ENCODE results near the gene PITRM1. TPM values are rescaled to one million over a fixed set of nuclear protein-coding genes. Genes with fewer than 3 reads are reported as not detected.
A peak's percentile ranks its signal among the peaks of the same experiment; 100 is the strongest.

PITRM1 gene
- total RNA-seq, 2 donors from 2014 or later = 47.7 to 103 TPM

DNA sequence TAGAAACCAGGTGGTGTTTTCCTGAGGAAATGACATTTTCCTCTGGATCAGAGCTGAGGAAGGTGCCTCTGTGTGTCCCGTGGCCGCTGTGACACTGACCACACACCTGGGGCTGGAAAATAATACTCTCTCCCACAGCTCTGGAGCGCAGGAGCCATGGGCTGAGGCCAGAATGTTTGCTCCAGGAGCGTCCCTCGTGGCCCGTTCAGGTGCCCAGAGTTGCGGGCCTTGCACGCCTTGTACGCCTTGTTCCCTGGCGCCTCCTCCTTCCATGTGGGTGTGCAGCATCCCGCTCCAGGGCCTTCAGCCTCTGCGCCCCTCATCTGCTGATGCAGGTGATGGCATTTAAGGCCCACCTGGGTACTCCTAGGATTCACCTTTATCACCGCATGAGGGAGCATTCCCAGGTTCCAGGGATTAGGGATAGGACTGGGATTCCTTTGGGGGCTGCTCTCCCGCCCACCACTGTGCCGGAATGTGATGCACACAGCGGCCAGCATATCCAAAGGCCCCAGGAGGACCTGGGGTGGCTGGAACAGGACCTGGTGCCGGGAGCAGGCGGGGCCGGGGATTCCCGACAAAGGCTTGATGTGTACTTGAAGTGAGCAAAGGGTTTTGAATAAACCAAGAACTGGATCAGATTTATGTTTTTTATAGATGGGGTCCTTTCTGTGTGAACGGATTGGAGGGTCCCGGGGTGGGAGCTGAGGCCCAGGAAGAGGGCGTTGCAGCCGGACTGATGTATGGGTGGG, 44.0 kb downstream of the PITRM1 start:
- WGBS = 95% methylated on average over 24 of the region's 24 CpGs
- TF ChIP-seq, protein P1, sequence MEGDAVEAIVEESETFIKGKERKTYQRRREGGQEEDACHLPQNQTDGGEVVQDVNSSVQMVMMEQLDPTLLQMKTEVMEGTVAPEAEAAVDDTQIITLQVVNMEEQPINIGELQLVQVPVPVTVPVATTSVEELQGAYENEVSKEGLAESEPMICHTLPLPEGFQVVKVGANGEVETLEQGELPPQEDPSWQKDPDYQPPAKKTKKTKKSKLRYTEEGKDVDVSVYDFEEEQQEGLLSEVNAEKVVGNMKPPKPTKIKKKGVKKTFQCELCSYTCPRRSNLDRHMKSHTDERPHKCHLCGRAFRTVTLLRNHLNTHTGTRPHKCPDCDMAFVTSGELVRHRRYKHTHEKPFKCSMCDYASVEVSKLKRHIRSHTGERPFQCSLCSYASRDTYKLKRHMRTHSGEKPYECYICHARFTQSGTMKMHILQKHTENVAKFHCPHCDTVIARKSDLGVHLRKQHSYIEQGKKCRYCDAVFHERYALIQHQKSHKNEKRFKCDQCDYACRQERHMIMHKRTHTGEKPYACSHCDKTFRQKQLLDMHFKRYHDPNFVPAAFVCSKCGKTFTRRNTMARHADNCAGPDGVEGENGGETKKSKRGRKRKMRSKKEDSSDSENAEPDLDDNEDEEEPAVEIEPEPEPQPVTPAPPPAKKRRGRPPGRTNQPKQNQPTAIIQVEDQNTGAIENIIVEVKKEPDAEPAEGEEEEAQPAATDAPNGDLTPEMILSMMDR (IDR thresholded peaks at IDR 0.05) = no peak
- TF ChIP-seq POLR2AphosphoS5 (IDR thresholded peaks at IDR 0.05) = no peak
- TF ChIP-seq POLR2A (IDR thresholded peaks at IDR 0.05) = no peak
- no peaks in the 10 kb centered on the region for H3K9me3 ChIP-seq
- no peak overlapping the region for H3K27ac ChIP-seq
- H3K4me1 ChIP-seq (replicated peaks) = no peaks in the 10 kb centered on the region
- H3K4me3 ChIP-seq = no peak overlapping the region
- H3K36me3 ChIP-seq = no peaks in the 10 kb centered on the region
- intact Hi-C loops (cut with DNase I) = no loop called here
- no peaks in the 10 kb centered on the region for H3K27me3 ChIP-seq (replicated peaks; ENCODE audit: insufficient read depth)
- DNase-seq (ENCODE audit: low spot score) = no peak

DNA sequence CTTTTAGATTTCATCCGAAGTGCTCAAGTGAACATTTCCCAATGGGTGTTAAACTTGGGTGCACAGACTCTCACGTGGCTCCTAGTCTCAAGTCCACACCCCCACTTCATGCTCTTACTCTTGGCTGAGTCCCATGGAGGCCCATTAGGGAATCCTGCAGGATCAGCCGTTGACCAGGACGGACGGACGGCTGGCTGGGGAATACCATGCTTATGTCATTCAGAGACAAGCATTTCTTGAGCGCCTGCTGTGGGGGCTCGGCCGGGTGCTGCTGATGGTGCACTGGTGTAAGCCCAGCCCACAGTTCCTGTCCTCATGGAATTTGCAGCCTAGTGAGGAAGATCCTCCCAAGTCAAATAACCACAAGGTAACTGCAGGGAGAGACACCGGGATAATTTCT, 44.7 kb downstream of the PITRM1 start:
- H3K27me3 ChIP-seq (replicated peaks; ENCODE audit: insufficient read depth) = no peaks in the 10 kb centered on the region
- DNase-seq (ENCODE audit: low spot score) = no peak
- intact Hi-C loops (cut with DNase I) = no loop called here
- no peak overlapping the region for H3K27ac ChIP-seq
- no peaks in the 10 kb centered on the region for H3K36me3 ChIP-seq
- TF ChIP-seq POLR2A (IDR thresholded peaks at IDR 0.05) = no peak
- 91% methylated on average over 10 of the region's 10 CpGs for WGBS
- no peaks in the 10 kb centered on the region for H3K4me1 ChIP-seq (replicated peaks)
- no peak overlapping the region for H3K4me3 ChIP-seq
- H3K9me3 ChIP-seq = no peaks in the 10 kb centered on the region

DNA sequence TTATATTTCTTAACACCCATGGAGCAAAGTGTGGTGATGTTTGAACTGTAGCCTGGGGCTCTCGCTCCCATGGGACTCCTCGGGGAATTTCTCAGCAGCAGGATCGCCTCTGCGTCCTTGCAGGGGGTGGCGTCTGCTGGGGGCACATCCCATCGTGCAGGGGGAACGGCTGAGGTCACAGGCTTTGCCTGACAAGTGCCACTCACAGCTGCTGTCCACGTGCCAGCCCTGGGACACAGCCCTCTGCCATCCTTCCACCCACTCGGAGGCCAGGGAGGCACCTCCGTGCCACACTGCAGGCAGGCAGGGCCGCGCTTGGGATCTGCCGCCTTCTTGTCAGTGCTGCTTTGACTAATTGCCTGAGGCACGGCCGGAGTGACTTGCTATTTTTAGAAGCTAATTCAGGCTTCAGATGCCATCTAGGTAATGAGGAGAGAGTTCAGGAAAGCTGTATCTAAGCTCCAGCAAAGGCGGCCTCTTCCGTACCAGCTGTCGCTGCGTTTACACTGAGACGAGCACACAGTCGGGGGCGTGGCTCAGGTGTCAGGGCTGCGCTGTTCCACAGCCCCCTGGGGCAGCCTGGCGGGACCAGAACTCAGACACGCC, 45.7 kb downstream of the PITRM1 start:
- peaks cover 0 to 6% of the 10 kb centered on the region in 2 donors for H3K36me3 ChIP-seq
- H3K4me3 ChIP-seq = no peak overlapping the region
- intact Hi-C loops (cut with DNase I) = no loop called here
- no peaks in the 10 kb centered on the region for H3K27me3 ChIP-seq (replicated peaks; ENCODE audit: insufficient read depth)
- 24% methylated on average over 25 of the region's 25 CpGs for WGBS
- no peaks in the 10 kb centered on the region for H3K4me1 ChIP-seq (replicated peaks)
- TF ChIP-seq, protein P1 (IDR thresholded peaks at IDR 0.05) = no peak
- no peak for TF ChIP-seq POLR2A (IDR thresholded peaks at IDR 0.05)
- TF ChIP-seq POLR2AphosphoS5 (IDR thresholded peaks at IDR 0.05) = no peak
- no peak for DNase-seq (ENCODE audit: low spot score)
- H3K27ac ChIP-seq = peak overlapping the region in 1 of 2 donors; percentile 20
- no peaks in the 10 kb centered on the region for H3K9me3 ChIP-seq

DNA sequence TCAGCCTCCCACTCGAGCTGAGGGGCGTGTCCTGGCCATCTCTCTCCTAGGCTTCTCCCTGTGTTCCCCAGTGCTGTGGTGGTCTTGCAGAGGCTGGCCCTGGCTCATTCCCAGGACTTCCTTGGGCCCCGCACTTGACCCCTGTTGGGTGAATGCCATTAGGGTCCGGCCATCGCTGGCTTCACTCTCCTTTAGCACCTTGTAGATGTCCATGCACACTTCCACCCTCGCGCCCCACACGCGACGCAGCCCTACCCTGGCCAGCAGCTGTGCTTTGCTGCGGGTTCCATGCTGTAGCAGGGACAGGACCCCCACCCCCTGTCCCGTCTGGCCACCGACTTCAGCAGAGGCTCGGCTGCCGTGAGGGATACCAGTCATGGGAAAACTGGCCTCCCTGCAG, 46.3 kb downstream of the PITRM1 start:
- 81% methylated on average over 15 of the region's 15 CpGs for WGBS
- Histone ChIP-seq H3K27ac (no peak overlapping the region), H3K36me3 (peaks cover 0 to 6% of the 10 kb centered on the region in 2 donors), H3K4me3 (no peak overlapping the region), H3K4me1 (replicated peaks) (no peaks in the 10 kb centered on the region), H3K9me3 (no peaks in the 10 kb centered on the region), H3K27me3 (replicated peaks; ENCODE audit: insufficient read depth) (no peaks in the 10 kb centered on the region)
- TF ChIP-seq POLR2AphosphoS5 (IDR thresholded peaks at IDR 0.05) (no peak), POLR2A (IDR thresholded peaks at IDR 0.05) (no peak)
- TF ChIP-seq, protein P1 (IDR thresholded peaks at IDR 0.05) = no peak
- DNase-seq (ENCODE audit: low spot score) = no peak
- intact Hi-C loops (cut with DNase I) = no loop called here

DNA sequence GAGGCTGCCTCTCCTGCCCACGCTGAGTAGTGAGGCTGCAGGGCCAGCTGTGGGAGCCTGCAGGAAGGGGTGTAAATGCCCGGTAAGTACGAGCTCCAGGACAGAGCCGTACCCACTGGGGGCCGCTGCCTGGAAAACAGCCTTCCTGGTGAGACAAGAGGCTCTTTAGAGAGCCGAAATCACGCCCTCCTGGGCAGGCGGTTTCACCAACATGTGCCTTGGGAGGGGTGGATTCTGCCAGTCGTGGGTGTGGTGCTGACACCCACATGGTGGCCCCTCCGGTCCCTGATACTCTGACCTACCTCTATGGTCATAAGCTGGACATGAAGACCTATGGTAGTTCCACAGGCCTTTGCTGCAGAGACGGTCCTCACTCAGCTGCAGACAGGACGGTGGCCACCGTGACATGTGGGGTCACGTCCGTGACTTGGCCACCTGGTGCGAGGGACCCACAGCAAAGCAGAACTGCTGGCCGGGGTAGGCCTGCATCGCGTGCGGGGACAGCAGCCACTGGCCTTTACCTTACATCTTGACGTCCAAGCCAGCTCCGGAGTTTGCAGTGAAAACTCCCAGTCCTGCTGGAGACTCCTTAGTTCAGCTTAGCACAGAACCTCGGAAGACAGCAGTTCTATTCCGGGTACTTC, 46.9 kb downstream of the PITRM1 start:
- intact Hi-C loops (cut with DNase I) = no loop called here
- Histone ChIP-seq H3K36me3 (peaks cover 0 to 6% of the 10 kb centered on the region in 2 donors), H3K9me3 (no peaks in the 10 kb centered on the region), H3K4me3 (no peak overlapping the region), H3K4me1 (replicated peaks) (no peaks in the 10 kb centered on the region), H3K27me3 (replicated peaks; ENCODE audit: insufficient read depth) (no peaks in the 10 kb centered on the region), H3K27ac (no peak overlapping the region)
- no peak for TF ChIP-seq POLR2AphosphoS5 (IDR thresholded peaks at IDR 0.05)
- no peak for TF ChIP-seq POLR2A (IDR thresholded peaks at IDR 0.05)
- TF ChIP-seq, protein P1 (IDR thresholded peaks at IDR 0.05) = no peak
- DNase-seq (ENCODE audit: low spot score) = no peak
- 89% methylated on average over 24 of the region's 24 CpGs for WGBS
